ENCODE results near the gene CALCOCO1.
A peak's percentile ranks its signal among the peaks of the same experiment; 100 is the strongest.
"Not testable (repeated sequence)": the region's sequence is repeated elsewhere in the genome, so short reads cannot be mapped to it uniquely, and the experiment has no call there.

The CALCOCO1 gene

DNA sequence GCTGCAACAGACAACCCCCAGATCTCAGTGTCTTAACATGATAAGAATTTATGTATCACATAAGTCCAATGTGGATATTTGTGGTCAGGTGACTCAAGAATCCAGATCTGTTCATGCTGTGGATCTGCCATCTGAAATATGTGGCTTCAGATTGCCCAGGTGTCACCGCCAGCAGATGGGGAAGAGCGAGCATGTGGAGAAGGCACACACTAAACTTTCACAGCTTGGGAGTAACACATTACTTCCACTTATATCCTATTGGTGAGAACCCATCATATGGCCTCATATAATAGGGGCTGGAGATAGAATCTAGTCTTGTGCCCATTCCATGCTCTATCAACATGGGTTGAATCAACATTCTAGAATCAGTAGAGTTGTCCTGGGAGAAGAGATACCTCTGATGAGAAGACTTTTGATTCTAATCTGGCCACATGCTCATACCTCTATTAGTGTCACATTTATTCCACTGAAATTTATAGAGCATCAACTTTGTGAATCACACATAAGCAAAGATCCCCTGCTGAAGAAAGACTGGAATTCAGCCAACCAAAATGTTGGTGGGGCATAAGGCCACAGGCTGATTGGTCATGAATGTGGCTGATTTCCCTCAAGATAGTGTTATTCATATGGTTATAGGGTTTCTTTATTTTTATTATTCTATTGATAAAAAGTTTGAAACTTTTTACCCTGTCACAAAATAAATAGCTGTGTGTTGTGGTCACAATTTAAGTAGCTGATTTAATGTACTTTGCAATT is 6.0 kb upstream of the CALCOCO1 start:
- DNase-seq: peak in 1 of 14 donors; percentile 22

DNA sequence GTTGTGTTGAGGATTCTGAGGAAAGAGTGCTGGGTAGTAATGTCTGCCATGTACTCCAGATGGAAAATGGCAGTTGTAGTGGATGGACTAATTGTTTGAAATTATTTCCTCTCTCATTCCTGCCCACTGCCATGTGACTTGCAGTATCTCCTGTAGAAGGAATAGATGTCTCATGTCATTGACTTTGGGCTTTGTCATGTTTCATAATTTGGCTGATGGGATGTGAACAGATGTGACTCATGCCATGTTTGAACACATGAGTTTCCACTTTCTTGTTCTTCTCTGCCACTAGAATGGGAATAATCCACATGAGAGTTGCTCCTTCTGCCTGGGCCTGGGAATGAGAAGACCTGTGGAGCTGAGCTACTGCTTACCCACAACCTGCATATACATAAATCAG is 2.4 kb upstream of the CALCOCO1 start:
- DNase-seq: no peak

DNA sequence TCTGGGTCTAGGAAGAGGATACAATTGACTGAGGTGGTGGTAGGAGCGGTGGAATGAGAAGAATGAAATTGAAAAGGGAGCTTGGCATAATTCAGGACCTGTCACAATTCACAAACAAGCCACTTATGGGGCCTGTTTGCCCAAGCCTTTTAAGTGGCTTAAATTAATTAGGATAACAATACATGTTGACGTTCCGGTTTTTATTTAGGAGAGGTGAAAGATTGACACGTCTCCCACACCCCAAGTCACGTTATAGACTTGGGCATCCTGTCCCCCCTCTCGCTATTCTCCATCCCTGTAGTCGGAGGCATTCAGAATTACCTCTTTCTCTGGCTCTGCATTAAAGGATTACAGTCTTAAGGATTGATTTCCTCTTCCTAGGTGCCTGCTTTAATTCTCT is 954 bp upstream of the CALCOCO1 start:
- no peak for DNase-seq

DNA sequence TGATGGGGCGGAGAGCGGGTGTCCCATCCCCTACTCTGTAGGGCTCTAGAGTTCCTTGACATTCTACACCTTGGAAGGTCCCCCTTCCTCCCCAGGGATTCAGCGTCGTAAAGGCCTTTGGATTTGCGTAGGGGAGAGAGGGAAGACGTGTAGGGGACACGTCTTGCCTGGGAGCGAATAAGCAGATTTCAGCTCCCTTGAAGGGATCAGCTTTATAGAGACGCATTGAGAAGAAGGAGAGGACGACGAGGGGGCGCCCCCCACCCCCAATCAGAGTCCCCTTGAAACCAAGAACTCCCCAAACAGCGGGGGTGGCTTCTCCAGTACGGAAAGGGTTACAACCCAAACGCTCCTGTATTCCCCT is 324 bp downstream of the CALCOCO1 start:
- no peak for DNase-seq

DNA sequence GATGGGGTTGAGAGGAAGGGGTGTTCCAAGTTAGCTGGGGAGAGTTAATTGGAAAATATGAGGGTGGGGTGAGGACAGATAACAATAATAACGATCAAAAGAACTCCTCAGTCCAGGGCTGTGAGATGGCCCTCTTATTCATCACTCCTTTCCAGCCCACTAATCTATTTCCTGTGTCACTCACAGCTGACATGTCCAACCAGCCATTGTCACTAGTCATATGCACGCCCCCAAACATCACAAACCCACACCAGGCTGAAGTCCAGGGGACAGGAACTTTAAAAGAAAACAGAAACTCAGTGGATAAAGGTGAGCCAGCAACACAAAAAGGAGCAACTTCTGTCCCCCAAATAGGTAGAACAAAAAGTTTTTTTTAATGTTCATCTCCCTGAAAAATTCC is 911 bp downstream of the CALCOCO1 start:
- no peak for DNase-seq

DNA sequence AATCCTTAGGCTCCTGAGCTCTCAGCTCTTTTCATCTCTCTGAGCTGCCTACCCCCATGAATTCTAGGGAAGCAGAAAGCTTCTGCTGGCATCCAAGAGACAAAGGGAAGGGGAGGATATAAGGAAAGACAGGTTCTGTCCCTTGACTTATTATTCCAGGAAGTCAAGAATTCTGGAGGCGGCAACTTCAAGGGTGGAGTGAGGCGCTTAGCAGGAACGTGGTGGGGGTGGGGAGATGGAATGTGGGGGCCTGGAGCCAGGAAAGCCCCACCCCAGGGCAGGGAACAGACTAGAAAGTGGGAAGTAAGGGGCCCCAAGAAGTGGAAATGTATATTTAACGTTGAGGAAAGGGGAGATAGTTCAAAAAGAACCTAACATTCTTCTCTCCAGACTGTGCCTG is 1.4 kb downstream of the CALCOCO1 start:
- no peak for DNase-seq

DNA sequence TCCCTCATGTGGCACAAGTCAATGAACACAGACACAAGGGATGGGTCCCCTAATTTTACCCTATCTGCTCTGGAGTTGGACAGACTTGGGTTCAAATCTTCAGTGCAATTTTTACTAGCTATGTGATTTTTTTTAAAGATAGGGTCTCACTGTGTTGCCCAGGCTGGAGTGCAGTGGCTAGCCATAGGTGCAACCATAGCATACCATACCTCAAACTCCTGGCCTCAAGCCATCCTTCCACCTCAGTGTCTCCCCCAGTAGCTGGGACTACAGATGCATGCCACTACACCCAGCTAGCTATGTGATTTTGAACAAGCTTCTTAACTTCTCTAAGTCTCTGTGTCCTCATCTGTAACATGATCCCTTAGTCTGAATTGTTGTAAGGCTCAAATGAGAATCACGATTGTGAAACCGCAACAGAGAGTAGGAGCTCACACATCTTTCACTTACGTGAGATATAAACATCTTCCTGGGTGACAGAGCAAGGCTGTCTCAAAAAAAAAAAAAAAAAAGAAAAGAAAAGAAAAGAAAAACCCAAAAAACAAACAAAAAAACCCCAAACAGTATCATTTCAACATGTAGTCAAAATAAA is 4.7 kb downstream of the CALCOCO1 start:
- no peak for DNase-seq

DNA sequence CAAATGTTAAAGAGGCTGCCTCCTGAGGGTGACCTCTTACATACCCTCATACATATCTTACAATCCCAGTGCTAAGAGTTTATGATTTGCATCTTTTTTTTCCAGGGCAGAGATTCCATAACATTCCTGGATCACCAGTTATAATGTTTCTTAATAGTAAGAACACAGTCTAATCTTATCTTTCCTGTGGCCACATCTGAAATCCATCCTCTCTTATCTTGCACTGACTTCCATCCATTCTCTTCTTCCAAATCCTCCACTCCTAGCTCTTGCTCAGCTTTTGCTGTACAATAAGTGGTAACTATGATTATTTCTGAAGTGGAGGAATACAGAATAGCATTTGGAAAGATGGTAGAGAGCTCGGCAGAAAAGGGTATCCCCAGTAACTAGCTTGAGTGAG is 6.3 kb downstream of the CALCOCO1 start:
- no peak for DNase-seq

DNA sequence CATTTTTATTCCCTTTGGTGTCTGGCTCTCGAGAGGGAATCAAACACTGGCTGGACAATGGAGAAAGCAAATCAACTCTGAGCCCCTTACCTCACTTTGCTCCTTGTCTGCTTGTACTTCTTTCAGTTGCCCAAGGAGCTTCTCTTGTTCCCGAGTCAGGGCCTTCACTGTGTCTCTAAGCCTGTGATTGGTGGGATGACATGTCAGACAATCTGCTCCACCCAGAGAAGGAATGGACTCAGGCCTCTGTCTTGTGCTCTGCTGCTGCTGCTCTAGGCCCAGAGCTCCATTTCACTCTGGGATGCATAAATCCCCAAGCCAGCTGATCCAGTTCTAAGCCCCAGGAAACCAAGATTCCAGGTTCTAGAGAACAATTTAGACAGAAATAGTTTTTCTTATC is 7.6 kb downstream of the CALCOCO1 start:
- DNase-seq: no peak

DNA sequence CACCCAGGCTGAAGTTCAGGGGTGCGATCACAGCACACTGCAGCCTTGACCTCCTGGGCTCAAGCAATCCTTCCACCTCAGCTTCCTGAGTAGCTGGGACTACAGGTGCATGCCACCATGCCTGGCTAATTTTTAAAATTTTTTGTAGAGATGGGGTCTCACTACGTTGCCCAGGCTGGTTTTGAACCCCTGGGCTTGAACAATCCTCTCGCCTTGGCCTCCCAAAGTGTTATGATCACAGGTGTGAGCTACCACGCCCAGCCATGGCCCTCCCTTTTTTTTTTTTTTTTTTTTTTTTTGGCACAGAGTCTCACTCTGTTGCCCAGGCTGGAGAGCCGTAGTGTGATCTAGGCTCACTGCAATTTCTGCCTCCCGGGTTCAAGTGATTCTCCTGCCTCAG is 8.7 kb downstream of the CALCOCO1 start:
- not testable (repeated sequence) for DNase-seq

DNA sequence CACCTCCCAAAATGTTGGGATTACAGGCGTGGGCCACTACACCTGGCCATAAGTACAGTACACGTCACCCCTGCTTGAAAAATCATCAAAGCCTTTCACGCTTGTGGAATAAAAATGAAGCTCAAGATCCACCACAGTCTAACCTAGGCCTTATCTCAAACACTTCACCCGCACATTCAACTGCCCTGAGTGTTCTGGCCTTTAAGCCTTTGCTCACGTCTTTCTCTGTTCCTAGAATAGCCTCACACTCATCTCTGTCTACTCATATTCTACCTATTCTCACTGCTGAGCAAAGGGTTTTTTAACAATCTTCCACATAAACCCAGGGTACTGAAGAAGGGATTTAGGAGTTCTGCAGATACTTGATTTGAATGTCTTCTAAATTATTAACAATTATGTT is 9.9 kb downstream of the CALCOCO1 start:
- no peak for DNase-seq

DNA sequence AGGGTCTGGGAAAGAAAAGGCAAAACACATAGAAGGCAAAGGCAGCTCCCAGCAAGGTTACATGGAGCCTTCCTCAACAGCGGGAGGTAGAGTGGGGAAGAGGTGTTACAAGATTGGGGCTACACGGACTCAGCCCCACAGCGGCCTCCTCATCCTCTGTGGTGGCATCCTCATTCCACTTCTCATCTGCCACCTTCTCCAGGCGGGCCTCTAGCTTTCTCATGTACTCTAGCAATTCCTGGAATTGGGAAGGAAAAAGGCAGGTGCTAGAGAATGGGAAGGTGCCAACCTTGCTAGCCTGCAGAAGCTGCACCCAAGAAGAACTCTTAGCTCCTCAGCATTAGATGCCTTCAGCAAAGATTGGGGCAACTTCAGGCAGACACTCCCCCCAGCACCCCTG is 13.2 kb downstream of the CALCOCO1 start:
- no peak for DNase-seq

DNA sequence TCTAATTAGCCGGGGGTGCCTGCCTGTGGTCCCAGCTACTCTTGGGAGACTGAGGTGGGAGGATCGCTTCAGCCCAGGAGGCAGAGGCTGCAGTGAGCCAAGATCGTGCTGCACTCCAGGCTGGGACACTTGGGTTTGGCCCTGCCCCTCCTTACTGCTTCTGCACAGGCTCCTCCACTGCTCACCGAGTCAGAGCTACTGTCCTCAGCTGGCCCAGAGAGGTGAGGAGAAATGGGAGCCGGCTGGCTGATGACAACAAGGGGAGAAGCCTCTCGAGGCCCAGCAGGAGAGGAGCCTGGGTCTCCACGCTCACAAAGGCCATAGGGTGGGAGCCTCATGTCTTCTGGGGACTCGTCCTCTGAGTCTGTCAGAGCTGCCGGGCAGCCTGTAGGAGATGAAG is 13.7 kb downstream of the CALCOCO1 start:
- no peak for DNase-seq

DNA sequence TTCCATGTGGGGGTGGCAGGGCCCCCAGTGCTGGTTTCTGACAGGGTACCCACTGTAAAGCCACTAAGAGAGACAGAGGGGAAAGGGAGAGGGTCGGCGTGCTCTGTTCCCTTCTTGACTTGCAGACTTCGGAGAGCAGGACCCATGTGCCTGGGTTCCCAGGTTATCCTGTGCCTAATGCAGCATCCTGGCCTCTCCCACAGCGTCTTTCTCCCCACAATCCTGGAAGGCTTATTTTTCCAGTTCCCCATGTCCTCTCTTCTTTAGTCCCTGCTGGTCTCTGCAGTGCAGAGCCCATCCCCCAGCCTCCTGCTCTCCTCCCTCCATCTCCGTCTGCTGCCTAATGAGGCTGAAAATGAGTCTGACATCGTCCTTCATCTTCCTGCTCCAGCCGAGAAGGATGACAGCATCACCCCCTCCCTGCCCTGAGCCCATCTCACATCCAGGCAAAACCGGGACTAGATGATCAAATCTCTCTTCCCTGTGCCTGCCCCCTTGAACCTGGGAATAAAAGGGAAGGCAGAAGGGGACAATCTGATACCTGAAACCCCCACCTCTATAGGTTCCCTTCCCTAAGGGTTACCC is 15.1 kb downstream of the CALCOCO1 start:
- DNase-seq: peak in 1 of 14 donors; percentile 45

DNA sequence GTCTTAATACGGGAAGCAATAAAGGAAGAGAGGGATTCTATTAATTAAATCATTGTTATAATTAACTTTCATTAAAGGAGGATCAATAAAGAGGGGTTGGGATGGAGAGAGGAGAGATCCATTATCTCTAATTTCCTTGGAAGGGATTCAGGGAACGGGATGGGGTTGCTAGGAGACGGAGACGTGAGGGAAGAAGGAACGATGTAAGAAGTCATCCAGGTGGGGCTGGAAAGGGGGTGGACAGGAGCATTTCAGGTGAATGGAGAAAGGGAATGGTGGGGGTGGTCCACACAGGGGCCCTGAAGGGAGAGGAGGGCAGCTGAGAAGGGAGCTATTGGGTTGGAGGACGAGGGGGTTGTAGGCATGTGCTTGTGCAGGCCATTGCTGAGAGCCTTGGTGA is 17.2 kb downstream of the CALCOCO1 start:
- DNase-seq: no peak

DNA sequence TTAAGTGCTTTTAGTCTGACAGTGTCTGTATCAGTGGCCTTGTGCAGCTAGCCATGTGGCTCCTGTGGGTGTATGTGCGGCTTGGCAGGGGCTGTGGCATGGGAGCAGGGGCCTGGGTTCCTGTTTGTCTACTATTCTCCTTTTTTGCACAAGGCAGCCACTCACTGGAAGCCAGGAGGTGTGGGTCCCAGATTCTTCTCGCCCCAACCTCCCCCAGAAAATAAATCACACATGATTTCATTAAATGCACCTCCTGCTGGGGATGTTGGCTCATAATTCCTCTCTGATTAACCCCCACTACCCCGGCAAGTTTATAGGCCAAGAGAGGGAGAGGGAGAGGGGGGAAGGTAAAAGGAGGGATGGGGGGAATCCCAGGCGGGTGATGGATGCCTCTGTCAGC is 17.6 kb downstream of the CALCOCO1 start:
- peak in 1 of 14 donors; percentile 37 for DNase-seq

DNA sequence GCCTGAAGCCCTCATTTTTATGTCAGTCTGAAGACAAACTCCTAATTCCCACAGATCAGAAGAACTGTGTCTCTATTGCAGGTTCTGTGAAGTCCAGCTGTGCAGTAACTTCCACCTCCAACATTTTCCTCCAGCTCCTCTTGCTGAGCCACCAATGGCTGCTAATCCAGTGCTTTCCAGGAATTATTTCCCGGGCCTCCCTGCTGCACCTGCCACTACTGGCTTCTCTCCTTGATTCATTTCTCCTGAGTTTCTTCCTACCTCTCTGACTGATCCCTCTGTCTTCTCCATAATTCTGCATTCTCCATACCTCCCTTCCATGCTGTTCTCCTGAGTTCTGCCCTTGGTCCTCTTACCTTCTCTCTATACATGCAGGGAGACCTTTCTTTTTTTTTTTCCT is 21.2 kb downstream of the CALCOCO1 start:
- DNase-seq: no peak

DNA sequence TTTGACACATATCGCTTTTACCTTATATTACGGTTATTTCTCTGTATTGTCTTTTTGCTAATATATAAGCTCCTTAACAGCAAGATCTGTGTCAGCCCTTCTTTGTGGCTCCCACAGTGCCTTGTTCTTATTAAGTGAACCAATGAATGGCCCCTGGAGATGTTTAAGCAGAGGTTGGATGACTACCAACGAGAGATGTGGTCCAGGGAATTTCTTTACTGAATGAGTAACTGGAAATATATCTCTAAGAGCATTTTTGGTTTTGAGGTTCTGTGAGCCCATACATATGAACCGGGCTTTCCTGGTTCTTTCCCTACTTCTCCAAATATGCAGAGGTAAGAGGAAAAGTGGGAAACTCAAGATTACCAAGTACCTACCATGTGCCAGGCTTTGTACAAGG is 23.5 kb downstream of the CALCOCO1 start:
- no peak for DNase-seq

DNA sequence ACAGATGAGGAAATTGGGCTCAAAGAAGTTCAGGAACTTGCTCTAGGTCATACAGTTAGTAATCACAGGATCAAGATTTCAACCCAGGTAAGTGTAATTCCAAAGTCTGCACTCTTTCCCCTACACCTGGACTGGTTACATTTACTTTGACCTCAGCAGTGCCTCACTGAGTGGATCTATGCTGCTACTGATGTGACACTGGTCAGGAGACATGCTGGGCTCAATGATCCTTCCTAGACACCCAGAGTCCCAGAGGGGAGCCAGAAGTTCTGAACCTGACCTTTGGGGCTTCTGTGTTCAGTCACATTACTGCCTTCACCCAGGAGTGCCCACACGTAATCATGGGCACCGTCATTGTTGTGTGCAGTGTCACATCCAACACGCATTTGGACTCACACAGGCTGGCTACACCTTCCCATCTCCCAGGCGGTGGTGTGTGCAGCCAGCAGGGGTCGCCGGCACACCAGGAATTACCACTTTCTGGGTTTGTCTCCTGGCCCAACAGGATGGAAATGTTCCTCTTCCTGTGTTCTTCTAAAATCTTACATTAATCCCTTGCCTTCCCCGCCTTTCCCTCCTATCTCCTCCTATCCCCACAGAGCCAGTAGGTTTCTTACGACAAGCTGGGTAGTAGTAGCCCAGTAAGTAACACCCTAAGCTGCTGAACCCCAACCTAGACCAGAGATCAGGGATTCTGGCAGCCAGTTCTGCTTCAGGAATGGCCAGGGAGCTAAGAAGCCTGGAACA is 25.6 kb downstream of the CALCOCO1 start:
- DNase-seq: peak in 12 of 14 donors; percentile 19 to 80 (median 55)

DNA sequence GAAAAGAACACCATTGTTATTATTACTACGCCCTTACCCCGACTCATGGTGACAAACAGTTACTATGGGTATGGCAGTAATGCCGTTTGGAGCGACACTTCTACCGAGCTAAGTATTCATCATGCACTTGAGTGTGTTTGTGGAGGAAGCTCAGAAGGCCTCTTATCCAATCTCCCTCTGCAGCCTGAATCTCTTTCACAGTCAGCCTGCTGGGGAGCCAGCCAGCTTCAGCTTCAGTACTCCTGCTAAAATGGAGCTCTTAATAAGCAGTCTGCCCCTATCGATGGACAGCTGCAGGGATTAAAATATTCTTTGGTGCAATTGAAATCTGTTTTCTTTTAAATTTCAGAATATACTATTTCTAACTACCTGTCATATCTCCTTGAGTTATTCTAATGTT is 26.7 kb downstream of the CALCOCO1 start:
- peak in 1 of 14 donors; percentile 16 for DNase-seq

DNA sequence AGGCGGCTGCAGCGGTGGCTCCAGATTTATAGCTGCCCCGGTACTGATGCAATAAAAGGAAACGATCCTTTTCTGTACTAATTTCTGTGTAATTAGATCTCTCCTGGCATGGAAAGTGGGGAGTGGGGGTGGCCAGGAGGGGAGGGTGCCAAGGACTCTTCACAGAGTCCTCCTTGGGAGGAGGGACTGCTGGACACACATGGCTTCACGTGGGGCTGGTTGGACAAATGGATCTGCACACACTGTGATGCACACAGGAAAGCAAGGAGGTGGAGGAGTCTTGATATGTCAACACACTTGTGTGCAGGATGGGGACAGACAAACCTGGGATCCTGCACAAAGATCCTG is 27.6 kb downstream of the CALCOCO1 start:
- DNase-seq: no peak

DNA sequence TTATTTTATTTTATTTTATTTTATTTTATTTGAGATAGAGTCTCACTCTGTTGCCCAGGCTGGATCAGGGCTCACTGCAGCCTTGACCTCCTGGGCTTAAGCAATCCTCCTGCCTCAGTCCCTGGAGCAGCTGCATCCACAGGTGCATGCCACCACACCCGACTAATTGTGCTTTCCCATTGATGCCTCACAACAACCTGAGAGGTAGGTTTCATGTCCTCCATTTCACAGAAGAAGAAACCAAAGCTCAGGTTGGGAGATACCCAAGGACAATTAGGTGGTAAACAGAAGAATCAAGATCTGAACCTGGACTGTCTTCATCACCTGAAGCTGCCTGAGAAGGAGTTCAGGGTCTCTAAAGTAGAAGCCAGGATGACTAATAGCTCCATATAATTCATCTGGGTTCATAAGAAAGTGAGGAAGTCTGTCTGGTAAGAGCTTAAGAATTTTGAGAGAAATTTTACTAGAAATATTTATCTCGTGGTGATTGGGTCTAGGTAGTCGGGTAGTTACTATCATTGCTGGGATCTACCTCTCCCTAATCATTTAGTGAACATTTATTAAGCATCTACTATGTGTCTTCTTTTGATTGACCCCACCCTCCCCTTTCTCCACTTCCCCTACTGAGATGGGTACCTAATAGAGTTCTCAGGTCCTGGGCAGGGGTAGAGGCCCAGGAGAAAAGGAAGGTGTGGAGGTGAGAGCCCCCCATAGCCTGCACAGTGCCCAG is 28.1 kb downstream of the CALCOCO1 start:
- DNase-seq: no peak
